ENCODE data around the gene NOSTRIN. TPM values are rescaled to one million over a fixed set of nuclear protein-coding genes. Genes with fewer than 3 reads are reported as not detected.
"Not testable (repeated sequence)": the region's sequence is repeated elsewhere in the genome, so short reads cannot be mapped to it uniquely, and the experiment has no call there.

Gene NOSTRIN
- total RNA-seq, 2 donors from 2014 or later, result not detected

DNA sequence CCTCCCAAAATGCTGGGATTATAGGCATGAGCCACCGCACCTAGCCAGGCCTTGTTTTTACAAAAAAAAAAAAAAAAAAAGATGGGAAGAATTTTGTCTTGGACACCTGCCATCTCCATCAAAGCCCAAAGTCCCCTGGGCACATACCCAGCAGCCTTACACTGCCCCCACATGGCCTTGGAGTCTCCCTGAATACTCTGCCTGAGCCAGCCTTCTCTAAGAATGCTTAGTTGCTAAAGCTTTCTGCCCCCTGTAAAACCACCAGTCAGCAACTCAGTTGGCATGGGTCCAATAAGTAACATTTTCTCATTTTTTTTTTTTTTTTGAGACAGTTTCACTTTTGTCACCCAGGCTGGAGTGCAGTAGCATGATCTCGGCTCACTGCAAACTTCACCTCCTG is 47.2 kb downstream of the NOSTRIN start:
- Mint-ChIP-seq H3K27ac (no peak overlapping the region), H3K27me3 (no peaks in the 10 kb centered on the region), H3K4me3 (no peak overlapping the region), H3K4me1 (no peaks in the 10 kb centered on the region), H3K36me3 (ENCODE audit: low read depth) (no peaks in the 10 kb centered on the region)
- no peak for ATAC-seq
- DNase-seq, result no peak
- H3K9me3 ChIP-seq (ENCODE audit: control insufficient read depth, low read length, poor library complexity, severe bottlenecking), result no peaks in the 10 kb centered on the region

DNA sequence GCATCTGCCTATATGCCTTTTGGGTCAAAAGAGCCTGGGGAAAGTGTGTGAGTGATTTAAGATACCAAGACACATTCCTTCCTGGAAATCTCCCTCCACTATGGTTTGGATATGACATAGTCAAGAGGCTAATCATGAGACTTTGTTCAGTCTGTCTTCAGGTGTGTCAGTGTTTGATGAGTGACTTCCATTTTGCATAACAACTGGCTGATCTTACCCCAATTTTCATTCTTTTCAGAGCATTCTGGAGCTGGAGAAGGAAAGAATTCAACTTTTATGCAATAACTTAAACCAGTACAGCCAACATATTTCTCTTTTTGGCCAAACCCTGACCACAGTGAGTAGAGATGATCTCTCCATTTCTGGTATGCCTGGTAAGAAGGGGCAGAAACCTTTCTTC is 48.4 kb downstream of the NOSTRIN start:
- ATAC-seq, result no peak
- H3K4me1 Mint-ChIP-seq, result no peaks in the 10 kb centered on the region
- no peaks in the 10 kb centered on the region for H3K9me3 ChIP-seq (ENCODE audit: control insufficient read depth, low read length, poor library complexity, severe bottlenecking)
- no peaks in the 10 kb centered on the region for H3K27me3 Mint-ChIP-seq
- no peak overlapping the region for H3K4me3 Mint-ChIP-seq
- no peak for DNase-seq
- no peaks in the 10 kb centered on the region for H3K36me3 Mint-ChIP-seq (ENCODE audit: low read depth)
- H3K27ac Mint-ChIP-seq, result no peak overlapping the region

DNA sequence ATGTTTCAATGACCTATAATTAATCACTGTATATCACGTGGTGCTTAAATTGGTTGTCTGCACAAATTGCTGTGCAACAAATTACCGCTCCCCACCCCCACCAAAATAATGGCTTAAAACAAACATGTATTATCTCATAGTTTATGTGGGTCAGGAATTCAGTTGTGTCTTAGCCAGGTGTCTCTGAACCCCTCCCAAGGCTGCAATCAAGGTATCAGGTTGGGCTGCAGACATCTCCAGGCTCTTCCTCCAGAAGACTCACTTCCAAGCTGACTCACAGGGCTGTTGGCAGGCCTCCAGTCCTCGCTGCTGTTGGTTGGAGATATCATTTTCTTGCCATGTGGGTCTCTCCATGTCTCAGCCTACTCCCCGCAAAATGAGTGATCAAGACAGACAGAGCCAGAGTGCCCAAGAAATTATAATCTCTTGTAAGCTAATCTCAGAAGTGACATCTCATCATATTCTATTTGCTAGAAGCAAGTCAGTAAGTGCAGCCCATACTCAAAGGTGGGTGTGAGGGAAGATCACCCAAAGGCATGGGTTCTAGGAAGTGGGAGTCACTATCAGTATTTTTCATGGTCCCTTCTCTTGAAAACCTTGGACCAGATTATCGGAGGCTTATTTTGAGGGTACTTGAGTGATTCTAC is 49.4 kb downstream of the NOSTRIN start:
- Mint-ChIP-seq H3K27ac (no peak overlapping the region), H3K27me3 (no peaks in the 10 kb centered on the region), H3K4me1 (no peaks in the 10 kb centered on the region), H3K4me3 (no peak overlapping the region), H3K36me3 (ENCODE audit: low read depth) (no peaks in the 10 kb centered on the region)
- no peaks in the 10 kb centered on the region for H3K9me3 ChIP-seq (ENCODE audit: control insufficient read depth, low read length, poor library complexity, severe bottlenecking)
- DNase-seq, result no peak
- no peak for ATAC-seq

DNA sequence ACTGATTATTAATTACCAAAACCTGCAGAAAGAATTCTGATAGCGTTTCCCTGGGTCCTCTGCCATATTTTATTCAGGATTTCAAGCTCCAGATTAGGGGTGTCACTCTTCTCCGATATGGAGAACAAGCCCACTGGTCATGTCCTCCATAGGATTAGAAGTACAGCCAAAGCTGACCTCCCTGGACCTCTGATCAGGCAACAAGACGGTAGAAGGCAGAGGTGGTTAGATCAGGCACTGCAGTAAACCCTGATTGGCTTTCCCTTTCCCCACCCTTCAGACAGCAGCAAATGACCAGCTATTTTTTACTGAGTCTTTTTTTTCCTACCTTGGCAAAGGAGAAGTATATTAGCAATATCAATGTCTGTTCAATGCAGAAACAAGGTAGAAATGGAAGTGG is 50.0 kb downstream of the NOSTRIN start:
- no peaks in the 10 kb centered on the region for H3K4me1 Mint-ChIP-seq
- no peak overlapping the region for H3K27ac Mint-ChIP-seq
- H3K36me3 Mint-ChIP-seq (ENCODE audit: low read depth), result no peaks in the 10 kb centered on the region
- H3K27me3 Mint-ChIP-seq, result no peaks in the 10 kb centered on the region
- no peak for DNase-seq
- H3K9me3 ChIP-seq (ENCODE audit: control insufficient read depth, low read length, poor library complexity, severe bottlenecking), result no peaks in the 10 kb centered on the region
- no peak for ATAC-seq
- no peak overlapping the region for H3K4me3 Mint-ChIP-seq

DNA sequence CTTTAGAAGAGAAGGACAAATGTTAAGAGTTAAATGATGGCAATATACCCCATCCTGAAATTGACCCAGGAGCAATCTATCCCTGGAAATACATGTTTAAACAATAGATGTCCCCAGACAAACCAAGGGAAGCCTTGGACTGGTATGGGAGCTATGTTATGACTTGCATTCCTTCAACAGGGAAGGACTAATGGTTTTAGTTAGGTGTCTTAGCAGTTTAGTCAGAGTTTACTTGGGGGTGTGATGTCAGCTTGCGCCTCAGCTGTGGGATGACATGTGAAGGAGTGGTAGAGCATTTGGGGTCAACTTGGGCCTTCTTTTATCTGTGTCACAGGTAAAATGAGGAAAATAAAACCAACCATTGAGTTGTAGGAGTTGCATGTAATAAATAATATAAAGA is 51.0 kb downstream of the NOSTRIN start:
- no peak overlapping the region for H3K4me3 Mint-ChIP-seq
- H3K4me1 Mint-ChIP-seq, result no peaks in the 10 kb centered on the region
- H3K27ac Mint-ChIP-seq, result no peak overlapping the region
- no peaks in the 10 kb centered on the region for H3K9me3 ChIP-seq (ENCODE audit: control insufficient read depth, low read length, poor library complexity, severe bottlenecking)
- DNase-seq, result no peak
- H3K27me3 Mint-ChIP-seq, result no peaks in the 10 kb centered on the region
- no peaks in the 10 kb centered on the region for H3K36me3 Mint-ChIP-seq (ENCODE audit: low read depth)
- no peak for ATAC-seq

DNA sequence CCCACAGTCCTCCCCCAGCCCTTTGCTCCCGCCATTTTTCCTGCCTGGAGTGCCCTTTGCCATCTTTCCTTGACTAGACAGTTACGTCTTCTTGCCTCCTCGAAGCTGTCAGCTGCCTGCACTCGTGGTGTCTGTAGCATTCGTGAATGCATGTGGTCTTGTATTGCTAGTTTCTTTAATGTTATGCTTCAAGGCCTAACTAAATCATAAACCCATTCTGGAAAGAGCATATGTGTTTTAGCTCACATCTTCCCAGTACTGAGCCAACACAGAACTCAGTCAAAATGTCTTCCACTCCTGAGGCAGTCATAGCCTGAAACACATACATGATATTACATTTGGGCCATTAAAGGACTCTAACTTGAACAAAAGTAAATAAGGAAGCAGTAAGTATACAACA is 52.2 kb downstream of the NOSTRIN start:
- H3K36me3 Mint-ChIP-seq (ENCODE audit: low read depth), result no peaks in the 10 kb centered on the region
- H3K9me3 ChIP-seq (ENCODE audit: control insufficient read depth, low read length, poor library complexity, severe bottlenecking), result no peaks in the 10 kb centered on the region
- no peak for ATAC-seq
- H3K27me3 Mint-ChIP-seq, result no peaks in the 10 kb centered on the region
- no peak overlapping the region for H3K4me3 Mint-ChIP-seq
- DNase-seq, result no peak
- no peaks in the 10 kb centered on the region for H3K4me1 Mint-ChIP-seq
- no peak overlapping the region for H3K27ac Mint-ChIP-seq

DNA sequence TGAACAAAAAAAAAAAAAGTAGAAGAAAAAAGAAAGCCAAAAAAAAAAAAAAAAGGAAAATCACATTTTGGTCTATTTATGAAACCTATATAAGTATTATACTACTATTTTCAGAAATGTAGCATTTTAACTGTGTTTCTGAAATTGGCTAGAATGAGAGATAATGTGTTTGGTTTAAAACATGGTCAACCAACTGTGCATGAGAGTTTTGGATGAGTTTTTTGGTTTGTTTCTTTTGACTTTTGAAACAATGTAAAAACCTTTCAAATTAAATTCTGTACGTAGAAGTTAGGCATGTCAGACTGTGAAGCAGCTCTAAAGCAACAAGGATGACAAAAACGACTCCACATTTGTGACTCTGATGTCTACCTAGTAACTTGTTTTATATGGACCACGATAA is 53.2 kb downstream of the NOSTRIN start:
- no peak overlapping the region for H3K4me3 Mint-ChIP-seq
- no peaks in the 10 kb centered on the region for H3K27me3 Mint-ChIP-seq
- ATAC-seq (no peak), DNase-seq (no peak)
- no peak overlapping the region for H3K27ac Mint-ChIP-seq
- no peaks in the 10 kb centered on the region for H3K4me1 Mint-ChIP-seq
- H3K9me3 ChIP-seq (ENCODE audit: control insufficient read depth, low read length, poor library complexity, severe bottlenecking), result no peaks in the 10 kb centered on the region
- H3K36me3 Mint-ChIP-seq (ENCODE audit: low read depth), result no peaks in the 10 kb centered on the region

DNA sequence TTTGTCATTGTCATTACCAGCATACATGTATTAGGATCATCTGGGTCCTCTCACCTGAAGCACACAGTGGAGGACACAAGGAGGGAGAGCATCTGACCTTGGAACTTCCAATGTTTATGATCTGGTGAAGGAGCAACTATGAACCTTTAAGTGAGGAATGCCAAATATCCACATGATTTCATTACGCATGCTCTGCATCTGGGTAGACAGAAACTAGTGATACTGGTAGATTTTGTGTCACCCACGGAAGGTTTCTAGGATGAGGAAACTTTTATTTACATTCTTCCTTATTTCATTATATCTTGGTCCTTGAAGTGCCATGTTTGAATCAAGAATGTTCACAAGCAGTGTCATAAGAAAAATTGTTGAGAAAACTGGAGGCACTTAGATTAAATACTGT is 55.7 kb downstream of the NOSTRIN start:
- Mint-ChIP-seq H3K4me3 (no peak overlapping the region), H3K4me1 (no peaks in the 10 kb centered on the region), H3K27ac (no peak overlapping the region), H3K36me3 (ENCODE audit: low read depth) (no peaks in the 10 kb centered on the region), H3K27me3 (no peaks in the 10 kb centered on the region)
- H3K9me3 ChIP-seq (ENCODE audit: control insufficient read depth, low read length, poor library complexity, severe bottlenecking), result no peaks in the 10 kb centered on the region
- ATAC-seq (no peak), DNase-seq (no peak)

DNA sequence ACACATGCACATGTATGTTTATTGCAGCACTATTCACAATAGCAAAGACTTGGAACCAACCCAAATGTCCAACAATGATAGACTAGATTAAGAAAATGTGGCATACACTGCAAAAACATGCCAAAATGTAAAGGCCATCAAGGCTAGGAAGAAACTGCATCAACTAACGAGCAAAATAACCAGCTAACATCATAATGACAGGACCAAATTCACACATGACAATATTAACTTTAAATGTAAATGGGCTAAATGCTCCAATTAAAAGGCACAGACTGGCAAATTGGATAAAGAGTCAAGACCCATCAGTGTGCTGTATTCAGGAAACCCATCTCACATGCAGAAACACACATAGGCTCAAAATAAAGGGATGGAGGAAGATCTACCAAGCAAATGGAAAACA is 64.7 kb downstream of the NOSTRIN start:
- not testable (repeated sequence) for H3K27ac Mint-ChIP-seq; H3K36me3 Mint-ChIP-seq (ENCODE audit: low read depth); H3K4me1 Mint-ChIP-seq; H3K4me3 Mint-ChIP-seq; ATAC-seq; H3K9me3 ChIP-seq (ENCODE audit: control insufficient read depth, low read length, poor library complexity, severe bottlenecking); DNase-seq; H3K27me3 Mint-ChIP-seq

DNA sequence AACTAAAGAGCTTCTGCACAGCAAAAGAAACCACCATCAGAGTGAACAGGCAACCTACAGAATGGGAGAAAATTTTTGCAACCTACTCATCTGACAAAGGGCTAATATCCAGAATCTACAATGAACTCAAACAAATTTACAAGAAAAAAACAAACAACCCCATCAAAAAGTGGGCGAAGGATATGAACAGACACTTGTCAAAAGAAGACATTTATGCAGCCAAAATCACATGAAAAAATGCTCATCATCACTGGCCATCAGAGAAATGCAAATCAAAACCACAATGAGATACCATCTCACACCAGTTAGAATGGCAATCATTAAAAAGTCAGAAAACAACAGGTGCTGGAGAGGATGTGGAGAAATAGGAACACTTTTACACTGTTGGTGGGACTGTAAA is 67.9 kb downstream of the NOSTRIN start:
- H3K4me3 Mint-ChIP-seq; H3K4me1 Mint-ChIP-seq; H3K36me3 Mint-ChIP-seq (ENCODE audit: low read depth); H3K27ac Mint-ChIP-seq; H3K9me3 ChIP-seq (ENCODE audit: control insufficient read depth, low read length, poor library complexity, severe bottlenecking); DNase-seq; ATAC-seq; H3K27me3 Mint-ChIP-seq: not testable (repeated sequence)

DNA sequence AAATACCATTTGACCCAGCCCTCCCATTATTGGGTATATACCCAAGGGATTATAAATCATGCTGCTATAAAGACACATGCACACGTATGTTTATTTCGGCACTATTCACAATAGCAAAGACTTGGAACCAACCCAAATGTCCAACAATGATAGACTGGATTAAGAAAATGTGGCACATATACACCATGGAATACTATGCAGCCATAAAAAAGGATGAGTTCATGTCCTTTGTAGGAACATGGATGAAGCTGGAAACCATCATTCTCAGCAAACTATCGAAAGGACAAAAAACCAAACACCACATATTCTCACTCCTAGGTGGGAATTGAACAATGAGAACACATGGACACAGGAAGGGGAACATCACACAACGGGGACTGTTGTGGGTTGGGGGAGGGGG is 68.4 kb downstream of the NOSTRIN start:
- not testable (repeated sequence) for H3K4me3 Mint-ChIP-seq; ATAC-seq; H3K36me3 Mint-ChIP-seq (ENCODE audit: low read depth); H3K9me3 ChIP-seq (ENCODE audit: control insufficient read depth, low read length, poor library complexity, severe bottlenecking); H3K27me3 Mint-ChIP-seq; H3K4me1 Mint-ChIP-seq; DNase-seq; H3K27ac Mint-ChIP-seq

DNA sequence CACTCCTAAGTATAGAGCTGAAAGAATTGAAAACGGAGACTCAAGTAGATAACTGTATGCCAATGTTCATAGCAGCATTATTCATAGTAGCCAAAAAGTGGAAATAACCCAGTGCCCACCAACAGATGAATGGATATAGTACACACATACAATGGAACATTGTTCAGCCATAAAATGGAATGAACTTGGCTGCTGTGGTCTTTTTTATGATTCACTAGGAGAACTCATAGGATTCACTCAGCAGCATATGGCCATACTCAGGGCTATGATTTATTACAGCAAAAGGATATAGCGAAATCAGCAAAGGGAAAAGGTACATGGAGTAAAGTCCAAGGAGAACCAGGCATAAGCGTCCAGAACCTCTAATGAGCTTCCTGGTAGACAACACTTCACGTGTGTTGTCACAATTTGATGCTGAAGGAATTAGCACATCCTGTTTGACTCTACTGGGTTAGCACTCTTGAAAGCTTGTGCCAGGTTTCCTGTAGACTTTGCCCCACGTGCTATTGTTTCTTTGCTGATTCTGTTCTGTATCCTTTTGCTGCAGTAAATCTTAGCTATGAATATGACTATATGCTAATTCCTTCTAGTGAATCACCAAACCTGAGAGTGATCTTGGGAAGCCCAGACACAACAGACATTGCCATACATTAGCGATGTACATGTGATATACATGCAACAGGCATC is 72.1 kb downstream of the NOSTRIN start:
- no peaks in the 10 kb centered on the region for H3K9me3 ChIP-seq (ENCODE audit: control insufficient read depth, low read length, poor library complexity, severe bottlenecking)
- Mint-ChIP-seq H3K27me3 (no peaks in the 10 kb centered on the region), H3K36me3 (ENCODE audit: low read depth) (no peaks in the 10 kb centered on the region), H3K4me1 (no peaks in the 10 kb centered on the region), H3K4me3 (no peak overlapping the region), H3K27ac (peak overlapping the region; percentile 24)
- DNase-seq (no peak), ATAC-seq (no peak)

DNA sequence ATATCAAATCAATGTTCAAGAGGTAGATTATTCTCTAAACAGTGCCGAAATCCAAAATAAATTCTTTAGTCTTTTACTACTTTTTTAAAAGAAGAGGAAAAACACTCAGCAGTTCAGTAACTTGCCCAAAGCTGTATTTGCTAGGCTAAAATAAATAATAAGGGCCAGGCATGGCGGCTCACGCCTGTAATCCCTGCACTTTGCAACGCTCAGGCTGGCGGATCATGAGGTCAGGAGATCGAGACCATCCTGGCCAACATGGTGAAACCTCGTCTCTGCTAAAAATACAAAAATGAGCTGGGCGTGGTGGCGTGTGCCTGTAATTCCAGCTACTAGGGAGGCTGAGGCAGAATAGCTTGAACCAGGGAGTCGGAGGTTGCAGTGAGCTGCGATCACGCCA is 79.7 kb downstream of the NOSTRIN start:
- ATAC-seq; H3K36me3 Mint-ChIP-seq (ENCODE audit: low read depth); H3K9me3 ChIP-seq (ENCODE audit: control insufficient read depth, low read length, poor library complexity, severe bottlenecking); H3K4me3 Mint-ChIP-seq; H3K4me1 Mint-ChIP-seq; DNase-seq; H3K27me3 Mint-ChIP-seq; H3K27ac Mint-ChIP-seq: not testable (repeated sequence)

DNA sequence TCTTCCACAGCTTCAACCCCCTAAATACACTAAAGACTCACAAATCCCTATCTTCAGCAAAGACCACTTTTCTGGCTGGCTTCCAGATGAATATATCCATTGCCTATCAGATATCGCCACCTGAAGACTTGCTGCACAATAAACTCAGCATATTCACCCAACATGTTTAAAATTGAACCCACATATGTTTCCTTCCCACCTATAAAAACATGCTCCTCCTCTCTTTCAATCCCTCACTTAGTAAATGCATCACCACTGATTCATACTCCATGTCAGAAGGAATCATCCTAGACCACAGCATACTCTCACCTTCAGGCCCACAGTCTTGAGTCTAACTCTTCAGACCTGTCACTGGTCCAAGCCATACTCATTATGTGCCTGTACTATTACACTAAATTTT is 82.5 kb downstream of the NOSTRIN start:
- H3K27ac Mint-ChIP-seq, result peak overlapping the region; percentile 56
- peaks cover 12% of the 10 kb centered on the region for H3K4me1 Mint-ChIP-seq
- DNase-seq (no peak), ATAC-seq (no peak)
- no peaks in the 10 kb centered on the region for H3K27me3 Mint-ChIP-seq
- H3K4me3 Mint-ChIP-seq, result no peak overlapping the region
- H3K9me3 ChIP-seq (ENCODE audit: control insufficient read depth, low read length, poor library complexity, severe bottlenecking), result no peaks in the 10 kb centered on the region
- no peaks in the 10 kb centered on the region for H3K36me3 Mint-ChIP-seq (ENCODE audit: low read depth)

All from T-helper 17 cell (primary cell).